ENCODE results near the gene RRAGD. TPM values are rescaled to one million over a fixed set of nuclear protein-coding genes. Genes with fewer than 3 reads are reported as not detected.

RRAGD gene
- total and polyA plus RNA-seq, 2 experiments from 2014 or later: not detected

DNA sequence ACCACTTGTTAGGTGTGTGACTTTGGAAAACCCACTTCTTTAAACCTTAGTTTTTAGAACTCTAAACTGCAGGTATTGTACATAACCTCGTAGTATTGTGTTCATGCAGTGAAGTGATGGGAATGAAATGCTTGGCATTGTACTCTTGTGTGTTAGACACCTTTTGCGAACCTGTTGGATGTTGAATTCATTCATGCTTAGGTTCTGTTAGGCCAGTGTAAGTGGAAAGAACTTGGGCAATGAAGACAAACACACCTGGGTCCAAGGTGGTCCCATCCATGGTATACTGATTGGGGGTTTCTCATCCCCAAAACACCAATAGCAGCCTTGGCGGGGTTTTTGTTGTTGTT lies 22.1 kb upstream of the RRAGD start:
- H4K20me1 ChIP-seq (ENCODE audit: insufficient read depth): no peaks in the 10 kb centered on the region; the same call in 1 of the 2 replicates
- H3K4me1 ChIP-seq (ENCODE audit: insufficient read depth): peaks cover 6% of the 10 kb centered on the region; the same call in 1 of the 2 replicates
- no peaks in the 10 kb centered on the region for H3K36me3 ChIP-seq (ENCODE audit: low read depth)
- no peaks in the 10 kb centered on the region for H3K79me2 ChIP-seq (ENCODE audit: insufficient read depth)
- peak overlapping the region; percentile 76; the same call in 1 of the 2 replicates for H2AFZ ChIP-seq
- DNase-seq: no peak
- no peaks in the 10 kb centered on the region for H3K9me3 ChIP-seq (ENCODE audit: low read depth)
- no peaks in the 10 kb centered on the region for H3K9me2 ChIP-seq (ENCODE audit: insufficient read depth)
- no peak overlapping the region for H3K9ac ChIP-seq
- WGBS, 2 experiments (ENCODE audit: low coverage in 1 of 2, low lambda C conversion rate in 2 of 2, missing lambda C conversion rate in 2 of 2): 92 to 97% methylated on average over 3 of the region's 3 CpGs
- 0 out of 2 replicates have a peak, but pooled peaks cover 6% of the 10 kb centered on the region for H3F3A ChIP-seq (ENCODE audit: insufficient read depth)
- H3K27me3 ChIP-seq (replicated peaks; ENCODE audit: insufficient read depth): peaks cover 36% of the 10 kb centered on the region
- H3K27ac ChIP-seq: no peak overlapping the region
- TF ChIP-seq EZH2phosphoT487 (IDR thresholded peaks at IDR 0.05; ENCODE audit: insufficient read depth, low read depth) (no peak), EZH2 (IDR thresholded peaks at IDR 0.05; ENCODE audit: insufficient read depth, poor library complexity, severe bottlenecking) (no peak)
- H3K4me2 ChIP-seq (ENCODE audit: unreplicated experiment): no peak overlapping the region
- in situ Hi-C loops (cut with MboI): loop anchor here (10.0 kb wide), 1 partner anchor 181 kb away; no protein-coding TSS in a partner anchor
- no peak overlapping the region; the same call in 1 of the 2 replicates for H3K4me3 ChIP-seq

DNA sequence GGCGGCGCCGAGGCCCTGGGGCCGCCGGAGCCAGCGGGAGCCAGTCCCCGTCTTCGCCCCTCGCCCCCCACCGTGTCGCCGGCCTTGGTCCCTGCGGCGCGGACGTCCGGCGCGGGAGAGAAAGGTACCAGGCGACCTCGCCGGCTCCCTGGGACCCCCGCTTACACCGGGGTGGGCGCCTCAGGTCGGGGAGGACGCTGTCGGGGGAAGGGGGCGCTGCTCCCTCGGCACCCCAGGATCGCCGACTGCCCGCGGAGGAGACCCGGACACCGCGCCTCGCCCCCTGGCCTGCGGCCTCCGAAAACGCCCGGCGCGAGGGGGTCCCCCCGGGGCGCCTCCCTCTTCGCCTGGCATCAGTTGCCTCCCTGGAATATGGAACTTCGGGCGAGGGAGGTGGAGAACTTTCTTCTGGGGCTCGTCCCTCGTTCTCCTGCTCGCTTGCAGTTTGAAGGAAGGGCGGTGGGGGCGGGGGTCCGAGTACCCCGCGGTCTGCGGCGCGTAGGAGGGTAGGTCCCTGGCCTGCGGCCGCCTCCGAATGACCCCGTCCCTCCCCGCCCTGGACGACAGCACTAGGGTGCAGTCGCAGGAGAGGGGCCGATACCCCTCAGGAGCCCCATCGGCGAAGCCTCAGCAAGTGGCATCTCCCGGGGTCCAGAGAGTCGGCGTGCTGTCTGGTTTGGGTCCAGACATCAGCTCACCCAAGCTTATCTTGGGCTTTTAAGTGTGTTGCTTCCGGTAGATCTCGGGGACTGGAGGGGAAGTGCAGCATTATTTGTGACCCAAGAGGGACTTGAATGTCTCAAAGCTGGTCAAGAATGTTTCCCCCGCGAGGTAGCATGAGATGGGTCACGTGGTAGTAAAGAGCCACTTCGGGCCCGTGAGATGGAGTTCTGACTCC lies 21.4 kb upstream of the RRAGD start:
- H3K4me3 ChIP-seq: peak overlapping the region; percentile 66
- DNase-seq: peak; percentile 20
- H3K27ac ChIP-seq: no peak overlapping the region
- H3K9me2 ChIP-seq (ENCODE audit: insufficient read depth): no peaks in the 10 kb centered on the region
- peak overlapping the region; percentile 62 for H3K4me2 ChIP-seq (ENCODE audit: unreplicated experiment)
- peak overlapping the region; percentile 76 for H2AFZ ChIP-seq
- no peaks in the 10 kb centered on the region for H3K9me3 ChIP-seq (ENCODE audit: low read depth)
- no peaks in the 10 kb centered on the region; the same call in 1 of the 2 replicates for H4K20me1 ChIP-seq (ENCODE audit: insufficient read depth)
- 0 out of 2 replicates have a peak, but pooled peaks cover 6% of the 10 kb centered on the region for H3F3A ChIP-seq (ENCODE audit: insufficient read depth)
- H3K27me3 ChIP-seq (replicated peaks; ENCODE audit: insufficient read depth): peaks cover 36% of the 10 kb centered on the region
- 0 out of 2 replicates have a peak overlapping the region, but pooled peaks have one; percentile 34 for H3K9ac ChIP-seq
- no peaks in the 10 kb centered on the region for H3K79me2 ChIP-seq (ENCODE audit: insufficient read depth)
- peaks cover 6% of the 10 kb centered on the region; the same call in 1 of the 2 replicates for H3K4me1 ChIP-seq (ENCODE audit: insufficient read depth)
- H3K36me3 ChIP-seq (ENCODE audit: low read depth): no peaks in the 10 kb centered on the region
- peak; percentile 64 for TF ChIP-seq EZH2 (IDR thresholded peaks at IDR 0.05; ENCODE audit: insufficient read depth, poor library complexity, severe bottlenecking)
- TF ChIP-seq EZH2phosphoT487 (IDR thresholded peaks at IDR 0.05; ENCODE audit: insufficient read depth, low read depth): no peak
- in situ Hi-C loops (cut with MboI): loop anchor here (10.0 kb wide), 1 partner anchor 181 kb away; no protein-coding TSS in a partner anchor
- WGBS, 2 experiments (ENCODE audit: low coverage in 1 of 2, low lambda C conversion rate in 2 of 2, missing lambda C conversion rate in 2 of 2): 5 to 6% methylated on average over 49 to 51 of the region's 80 CpGs

DNA sequence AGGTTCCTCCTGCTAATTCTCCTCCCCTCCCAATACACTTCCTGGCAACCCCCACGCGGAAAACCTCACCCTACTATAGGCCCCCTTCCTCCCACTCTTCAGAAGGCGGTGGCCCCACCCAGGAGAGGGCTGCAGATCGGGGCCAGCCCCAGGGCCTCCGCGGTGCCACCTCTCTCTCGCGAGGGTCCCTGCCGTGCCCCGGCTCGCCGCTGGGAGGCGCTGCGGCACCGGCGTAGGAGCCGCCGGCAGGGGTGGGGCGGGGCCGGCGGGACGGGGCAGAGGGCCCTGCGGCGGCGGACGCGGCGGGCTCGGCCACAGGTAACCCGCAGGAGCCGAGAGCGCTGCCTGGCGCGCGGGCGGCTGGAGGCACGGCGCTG lies 20.8 kb upstream of the RRAGD start, which contains the start of gene ANKRD6:
Gene ANKRD6 (plus strand): TSS at position 278 of the 377 bp plus-strand sequence. CDS start 133,825 bp downstream, outside the sequence.
- peak; percentile 67 for DNase-seq

GRCh38 chr6:89430201-89430962 lies 18.3 kb upstream of the RRAGD start:
- TF ChIP-seq EZH2 (IDR thresholded peaks at IDR 0.05; ENCODE audit: insufficient read depth, poor library complexity, severe bottlenecking) (no peak), EZH2phosphoT487 (IDR thresholded peaks at IDR 0.05; ENCODE audit: insufficient read depth, low read depth) (no peak)
- H3K9me2 ChIP-seq (ENCODE audit: insufficient read depth): no peaks in the 10 kb centered on the region
- no peaks in the 10 kb centered on the region for H3K79me2 ChIP-seq (ENCODE audit: insufficient read depth)
- H3K36me3 ChIP-seq (ENCODE audit: low read depth): no peaks in the 10 kb centered on the region
- H3K9ac ChIP-seq: no peak overlapping the region
- WGBS, 2 experiments (ENCODE audit: low coverage in 1 of 2, low lambda C conversion rate in 2 of 2, missing lambda C conversion rate in 2 of 2): 14 to 20% methylated on average over 7 of the region's 7 CpGs
- no peaks in the 10 kb centered on the region for H3F3A ChIP-seq (ENCODE audit: insufficient read depth)
- no peaks in the 10 kb centered on the region for H3K9me3 ChIP-seq (ENCODE audit: low read depth)
- no peak for DNase-seq
- H3K4me3 ChIP-seq: no peak overlapping the region
- H4K20me1 ChIP-seq (ENCODE audit: insufficient read depth): no peaks in the 10 kb centered on the region
- H3K4me2 ChIP-seq (ENCODE audit: unreplicated experiment): no peak overlapping the region
- no peak overlapping the region for H2AFZ ChIP-seq
- in situ Hi-C loops (cut with MboI): loop anchor here (10.0 kb wide), 1 partner anchor 184 kb away; no protein-coding TSS in a partner anchor
- no peak overlapping the region for H3K27ac ChIP-seq
- peaks cover 6% of the 10 kb centered on the region; the same call in 1 of the 2 replicates for H3K4me1 ChIP-seq (ENCODE audit: insufficient read depth)
- peaks cover 36% of the 10 kb centered on the region for H3K27me3 ChIP-seq (replicated peaks; ENCODE audit: insufficient read depth)

More for the DNA sequence above, 20.8 kb upstream of the RRAGD start, which contains the start of gene ANKRD6:
- Histone ChIP-seq H2AFZ (peak within 1 kb of the TSS; percentile 76), H3K9ac (0 out of 2 replicates have a peak within 1 kb of the TSS, but pooled peaks have one; percentile 34), H3K36me3 (ENCODE audit: low read depth) (no peaks in the 10 kb centered on the region), H3K9me3 (ENCODE audit: low read depth) (no peaks in the 10 kb centered on the region), H3K27ac (no peak within 1 kb of the TSS), H4K20me1 (ENCODE audit: insufficient read depth) (no peaks in the 10 kb centered on the region; the same call in 1 of the 2 replicates), H3K27me3 (replicated peaks; ENCODE audit: insufficient read depth) (peaks cover 36% of the 10 kb centered on the region), H3K4me1 (ENCODE audit: insufficient read depth) (peaks cover 6% of the 10 kb centered on the region; the same call in 1 of the 2 replicates), H3K4me3 (peak within 1 kb of the TSS; percentile 66), H3F3A (ENCODE audit: insufficient read depth) (0 out of 2 replicates have a peak, but pooled peaks cover 6% of the 10 kb centered on the region), H3K79me2 (ENCODE audit: insufficient read depth) (no peaks in the 10 kb centered on the region), H3K9me2 (ENCODE audit: insufficient read depth) (no peaks in the 10 kb centered on the region), H3K4me2 (ENCODE audit: unreplicated experiment) (peak within 1 kb of the TSS; percentile 80)
- TF ChIP-seq EZH2phosphoT487 (IDR thresholded peaks at IDR 0.05; ENCODE audit: insufficient read depth, low read depth) (no peak), EZH2 (IDR thresholded peaks at IDR 0.05; ENCODE audit: insufficient read depth, poor library complexity, severe bottlenecking) (no peak)
- in situ Hi-C loops (cut with MboI): loop anchor here (10.0 kb wide), 1 partner anchor 182 kb away; no protein-coding TSS in a partner anchor
- 0 to 2% methylated on average over 5 to 25 of the region's 38 CpGs for WGBS, 2 experiments (ENCODE audit: low coverage in 1 of 2, low lambda C conversion rate in 2 of 2, missing lambda C conversion rate in 2 of 2)

Measured in GM23248 (cell line).